GM21447 (cell line): ENCODE results near the gene FAM72D.
"Not testable (repeated sequence)": the region's sequence is repeated elsewhere in the genome, so short reads cannot be mapped to it uniquely, and the experiment has no call there.

Experiments used
- ATAC-seq: cut with Tn5 transposase; IDR thresholded peaks from one replicate; pipeline ENCODE4 v1.9.1; 2021; ENCODE audit not compliant: unreplicated experiment

Gene FAM72D

DNA sequence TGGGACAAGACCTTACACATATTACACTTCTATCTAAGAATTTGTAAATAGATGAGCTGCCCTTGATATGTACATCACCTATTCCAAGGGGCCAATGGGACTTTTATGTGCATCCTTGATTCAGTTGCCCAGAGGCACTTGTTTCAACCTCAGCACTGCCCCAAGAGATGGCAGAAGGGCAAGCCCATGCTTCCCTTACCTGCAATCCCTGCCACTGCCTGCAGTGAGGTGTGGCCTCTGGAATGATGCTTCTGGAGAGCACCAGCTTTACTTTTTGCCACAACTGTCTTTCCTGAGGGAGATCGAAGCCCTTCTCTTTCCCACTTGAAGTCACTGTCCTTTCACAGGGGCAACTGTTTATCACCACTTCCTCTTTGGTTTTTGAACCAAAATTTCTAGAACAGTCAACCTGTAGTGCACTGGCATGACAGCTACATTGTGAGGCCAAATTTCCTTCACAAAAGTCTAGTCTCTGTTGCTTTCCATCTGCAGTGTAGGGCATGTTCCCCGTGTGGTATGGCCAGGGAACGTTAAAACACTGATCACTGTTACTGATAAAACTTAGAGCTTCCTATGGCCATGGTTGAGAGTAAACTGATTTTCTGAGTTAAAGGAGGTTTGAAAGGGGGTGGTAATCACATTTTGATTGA lies 48.6 kb downstream of the FAM72D start:
- not testable (repeated sequence) for ATAC-seq

GRCh38 chr1:145146308-145146707 lies 50.5 kb downstream of the FAM72D start:
- ATAC-seq, result not testable (repeated sequence)

- ATAC-seq, result not testable (repeated sequence)
Measured at GRCh38 chr1:145147172-145147571, 51.4 kb downstream of the FAM72D start.

- not testable (repeated sequence) for ATAC-seq
Measured at GRCh38 chr1:145155421-145155820, 59.6 kb downstream of the FAM72D start.

GRCh38 chr1:145155873-145156272 lies 60.1 kb downstream of the FAM72D start:
- ATAC-seq, result not testable (repeated sequence)

DNA sequence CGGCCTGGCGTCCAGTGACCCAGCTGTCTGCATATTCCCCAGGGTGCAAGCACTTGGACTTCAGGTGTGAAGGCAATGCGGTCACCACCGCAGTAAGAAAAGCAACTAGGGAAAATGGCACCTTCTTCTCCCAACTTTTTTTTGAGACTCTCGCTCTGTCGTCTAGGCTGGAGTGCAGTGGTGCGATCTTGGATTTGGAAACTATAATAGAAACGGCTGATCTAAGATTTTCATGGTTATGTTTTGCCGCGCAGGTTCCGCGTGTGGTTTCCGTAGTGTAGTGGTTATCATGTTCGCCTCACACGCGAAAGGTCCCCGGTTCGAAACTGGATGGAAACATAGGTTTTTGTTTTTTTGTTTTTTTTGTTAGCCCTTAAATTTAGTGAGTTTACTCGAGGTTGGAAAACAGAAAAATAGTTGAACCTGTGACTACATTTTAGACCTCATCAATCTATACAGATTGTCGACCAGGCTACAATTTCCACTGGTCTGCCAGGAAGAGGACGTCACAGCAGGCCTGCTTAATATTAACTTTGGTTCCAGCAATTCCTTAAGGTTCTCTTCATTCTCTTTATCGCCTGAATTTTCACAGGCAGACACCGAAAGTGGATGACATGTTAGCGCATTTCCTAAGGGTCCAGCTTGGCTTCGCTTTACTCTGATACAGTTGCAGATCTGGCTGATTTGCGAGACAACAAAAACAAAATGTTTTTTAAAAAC lies 61.3 kb downstream of the FAM72D start:
- ATAC-seq, result not testable (repeated sequence)

DNA sequence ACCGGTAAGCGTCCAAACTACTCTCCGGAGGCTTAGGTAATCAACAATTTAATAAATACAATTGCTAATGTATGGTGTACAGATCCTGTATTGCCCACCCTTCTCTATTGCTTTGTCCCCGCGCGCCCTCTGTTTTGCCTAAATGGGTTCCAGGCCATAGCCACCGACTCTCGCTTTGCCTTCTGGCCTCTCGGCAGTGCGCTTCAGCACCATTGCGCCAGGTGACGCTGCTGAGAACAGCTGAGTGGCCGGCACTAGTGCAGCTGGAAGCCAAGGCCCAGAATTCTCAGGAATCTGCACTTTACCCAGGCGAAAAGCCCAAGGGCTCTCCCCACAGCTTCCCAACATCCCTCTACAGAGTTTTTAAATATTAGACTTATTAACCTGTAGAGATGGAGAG lies 61.9 kb downstream of the FAM72D start:
- peak; percentile 54 for ATAC-seq

GRCh38 chr1:145161046-145161752 lies 65.4 kb downstream of the FAM72D start:
- ATAC-seq, result not testable (repeated sequence)
